Liver (tissue), 9 donors: ENCODE data around the gene DTNB. TPM values are rescaled to one million over a fixed set of nuclear protein-coding genes. Genes with fewer than 3 reads are reported as not detected.

Experiments used
- DNase-seq: peaks from one replicate; pipeline ENCODE4 v3.0.0-alpha.2; 2017; ENCODE audit warnings: low spot score
- H3K27ac ChIP-seq, 2 donors: one replicate each; pipeline ENCODE4 v1.7.0; 2013; ENCODE audit warnings: inconsistent platforms in 2 of 2, low read length in 2 of 2, control low read depth in 1 of 2, low read depth in 1 of 2, mild to moderate bottlenecking in 1 of 2
- H3K27me3 ChIP-seq, 4 donors: one replicate each; pipeline versions ENCODE4 v1.6.1 to v1.7.0; 2013; ENCODE audit warnings: low read length in 3 of 4, inconsistent platforms in 1 of 4, mild to moderate bottlenecking in 1 of 4, moderate library complexity in 1 of 4; ENCODE audit not compliant: control insufficient read depth in 4 of 4, insufficient read depth in 4 of 4
- H3K36me3 ChIP-seq, 4 donors: one replicate each; pipeline versions ENCODE4 v1.6.1 to v1.7.0; 2013; ENCODE audit warnings: low read length in 3 of 4, mild to moderate bottlenecking in 3 of 4, low read depth in 1 of 4, moderate library complexity in 1 of 4; ENCODE audit not compliant: control insufficient read depth in 4 of 4, insufficient read depth in 3 of 4
- H3K4me1 ChIP-seq, 4 donors: one replicate each; pipeline versions ENCODE4 v1.6.1 to v1.7.0; 2013; ENCODE audit warnings: low read length in 3 of 4, mild to moderate bottlenecking in 3 of 4, moderate library complexity in 1 of 4; ENCODE audit not compliant: control insufficient read depth in 4 of 4, insufficient read depth in 4 of 4
- H3K4me3 ChIP-seq, 3 donors: one replicate each; pipeline versions ENCODE4 v1.6.1 to v1.7.0; 2013; ENCODE audit warnings: low read length in 3 of 3, control low read depth in 1 of 3, low read depth in 1 of 3, mild to moderate bottlenecking in 1 of 3
- H3K9ac ChIP-seq, 2 donors: one replicate each; pipeline ENCODE4 v1.7.0; 2013; ENCODE audit warnings: low read length in 2 of 2, mild to moderate bottlenecking in 2 of 2, moderate library complexity in 2 of 2, control low read depth in 1 of 2, low read depth in 1 of 2
- H3K9me3 ChIP-seq, 4 donors: one replicate each; pipeline versions ENCODE4 v1.6.1 to v1.7.0; 2013; ENCODE audit warnings: low read length in 3 of 4; ENCODE audit not compliant: control insufficient read depth in 4 of 4
- ATF3 ChIP-seq: IDR thresholded peaks from 2 replicates; pipeline ENCODE4 v1.6.1; 2016; ENCODE audit warnings: antibody characterized with exemption
- CTCF ChIP-seq: fragments of 150-350 bp; IDR thresholded peaks from 2 replicates; pipeline ENCODE4 v1.5.1; 2017; ENCODE audit warnings: improper control_type of control experiment, low read depth, low read length; ENCODE audit not compliant: missing input control
- EGR1 ChIP-seq, 2 donors: IDR thresholded peaks; 2 replicates each; pipeline ENCODE4 v1.6.1; 2016 to 2018; ENCODE audit warnings: antibody characterized with exemption in 2 of 2, low read depth in 2 of 2
- FOXA1 ChIP-seq: IDR thresholded peaks from 2 replicates; pipeline ENCODE4 v1.6.1; 2016; ENCODE audit warnings: antibody characterized with exemption
- FOXA2 ChIP-seq: IDR thresholded peaks from 2 replicates; pipeline ENCODE4 v1.6.1; 2016; ENCODE audit warnings: antibody characterized with exemption
- GABPA ChIP-seq, 2 donors: IDR thresholded peaks in 1 of 2; conservative IDR thresholded peaks in 1 of 2; 2 replicates each; pipeline ENCODE4 v1.6.1; 2016; ENCODE audit warnings: antibody characterized with exemption in 2 of 2, mild to moderate bottlenecking in 1 of 2, moderate library complexity in 1 of 2
- HNF4A ChIP-seq, 2 donors: conservative IDR thresholded peaks; 2 replicates each; pipeline ENCODE4 v1.6.1; 2016; ENCODE audit warnings: antibody characterized with exemption in 2 of 2, mild to moderate bottlenecking in 2 of 2
- HNF4G ChIP-seq: IDR thresholded peaks from 2 replicates; pipeline ENCODE4 v1.6.1; 2016; ENCODE audit warnings: antibody characterized with exemption
- JUND ChIP-seq, 2 donors: IDR thresholded peaks; 2 replicates each; pipeline ENCODE4 v1.6.1; 2016; ENCODE audit warnings: antibody characterized with exemption in 2 of 2
- MAX ChIP-seq: IDR thresholded peaks from 2 replicates; pipeline ENCODE4 v1.6.1; 2016; ENCODE audit warnings: antibody characterized with exemption
- NR2F2 ChIP-seq: IDR thresholded peaks from 2 replicates; pipeline ENCODE4 v1.6.1; 2016; ENCODE audit warnings: antibody characterized with exemption
- RAD21 ChIP-seq, 2 donors: IDR thresholded peaks; 2 replicates each; pipeline ENCODE4 v1.6.1; 2016; ENCODE audit warnings: antibody characterized with exemption in 2 of 2, mild to moderate bottlenecking in 2 of 2
- REST ChIP-seq: IDR thresholded peaks from 2 replicates; pipeline ENCODE4 v1.6.1; 2016; ENCODE audit warnings: antibody characterized with exemption, mild to moderate bottlenecking
- RXRA ChIP-seq, 2 donors: IDR thresholded peaks; 2 replicates each; pipeline ENCODE4 v1.6.1; 2017 to 2018; ENCODE audit warnings: antibody characterized with exemption in 2 of 2, mild to moderate bottlenecking in 1 of 2
- SP1 ChIP-seq: IDR thresholded peaks from 2 replicates; pipeline ENCODE4 v1.6.1; 2018; ENCODE audit warnings: antibody characterized with exemption, mild to moderate bottlenecking
- TAF1 ChIP-seq: conservative IDR thresholded peaks from 2 replicates; pipeline ENCODE4 v1.6.1; 2016; ENCODE audit warnings: antibody characterized with exemption, mild to moderate bottlenecking
- YY1 ChIP-seq: IDR thresholded peaks from 2 replicates; pipeline ENCODE4 v1.6.1; 2016; ENCODE audit warnings: antibody characterized with exemption, mild to moderate bottlenecking
- ZBTB33 ChIP-seq: IDR thresholded peaks from 2 replicates; pipeline ENCODE4 v1.6.1; 2016; ENCODE audit warnings: antibody characterized with exemption
- WGBS: extraction: QIAGEN DNeasy Blood & Tissue Kit; methylation state at CpG from one replicate; pipeline ENCODE4 v1.1.7; 2013; 5-methylcytosine and 5-hydroxymethylcytosine counted together
- polyA plus RNA-seq, 2 donors: library from polyadenylated mRNA; stranded (reverse) in 1 of 2; unstranded in 1 of 2; fragments of 200-250 nt in 1 of 2; fragments of >200 nt in 1 of 2; fragmentation: Nextera tagmentation in 1 of 2; extraction: Ambion mirVana in 1 of 2; gene quantifications; one replicate each; pipeline versions ENCODE4 v1.2.1 to v1.2.3, GENCODE V29; 2013 to 2015
- total RNA-seq, 2 donors: library from RNA; depleted of rRNA; stranded (reverse); fragments of >200 nt; gene quantifications; one replicate each; pipeline ENCODE4 v1.2.3, GENCODE V29; 2014
- donor health status: healthy.
- donor health status: healthy.
- donor health status: healthy.
- donor health status: healthy.
- donor health status: healthy.

The DTNB gene
- total and polyA plus RNA-seq, 4 donors: 3.3 to 10.5 (median 6.4) TPM

GRCh38 chr2:25462021-25462420 is 211.4 kb downstream of the DTNB start:
- Histone ChIP-seq H3K27ac (no peak overlapping the region), H3K4me1 (no peaks in the 10 kb centered on the region), H3K27me3 (no peaks in the 10 kb centered on the region), H3K9ac (no peak overlapping the region), H3K36me3 (peaks cover 0 to 2% (median 0%) of the 10 kb centered on the region in 4 donors), H3K4me3 (no peak overlapping the region), H3K9me3 (no peaks in the 10 kb centered on the region)
- DNase-seq: no peak
- WGBS: 95% methylated on average over 6 of the region's 6 CpGs
- TF ChIP-seq SP1 (no peak), REST (no peak), FOXA1 (no peak), NR2F2 (no peak), TAF1 (no peak), HNF4A (conservative IDR thresholded peaks at IDR 0.05) (no peak), HNF4G (no peak), ZBTB33 (no peak), FOXA2 (no peak), RAD21 (IDR thresholded peaks at IDR 0.05) (no peak), CTCF (no peak), ATF3 (no peak), GABPA (IDR thresholded peaks at IDR 0.05 in 1 of 2, conservative IDR thresholded peaks at IDR 0.05 in 1 of 2) (no peak), EGR1 (IDR thresholded peaks at IDR 0.05; ENCODE audit: low read depth in 2 of 2) (no peak), JUND (IDR thresholded peaks at IDR 0.05) (no peak), YY1 (no peak), MAX (no peak), RXRA (IDR thresholded peaks at IDR 0.05) (no peak)
